ENCODE results near the gene ANKRD18A.
"Not testable (repeated sequence)": the region's sequence is repeated elsewhere in the genome, so short reads cannot be mapped to it uniquely, and the experiment has no call there.

The ANKRD18A gene

GRCh38 chr9:38583765-38584164, 36.6 kb downstream of the ANKRD18A start:
- not testable (repeated sequence) for H4K8ac ChIP-seq (ENCODE audit: low read length); H3K4me2 ChIP-seq (ENCODE audit: low read length, poor library complexity, severe bottlenecking); H2BK5ac ChIP-seq (ENCODE audit: low read depth, low read length, poor library complexity, severe bottlenecking); H2AFZ ChIP-seq (ENCODE audit: low read depth, low read length); H2BK15ac ChIP-seq (ENCODE audit: low read depth, poor library complexity, severe bottlenecking); H3K4me1 ChIP-seq (ENCODE audit: control insufficient read depth, insufficient read depth, low read depth, low read length); H3K4ac ChIP-seq (ENCODE audit: low read depth in 1 of 2, low read length in 2 of 2); H3K9me3 ChIP-seq (ENCODE audit: control insufficient read depth, low read length); H3K36me3 ChIP-seq (ENCODE audit: control insufficient read depth in 1 of 2, insufficient read depth in 2 of 2, low read depth in 1 of 2, low read length in 2 of 2); H2AK5ac ChIP-seq (ENCODE audit: low read length, severe bottlenecking); H2BK12ac ChIP-seq (ENCODE audit: low read length in 2 of 2); H3K18ac ChIP-seq (ENCODE audit: low read depth in 1 of 2, low read length in 2 of 2); H3K23ac ChIP-seq (ENCODE audit: low read length in 2 of 2); H2BK120ac ChIP-seq (ENCODE audit: low read depth, low read length); H3K14ac ChIP-seq (ENCODE audit: low read length in 2 of 2); H3K9ac ChIP-seq (ENCODE audit: low read length); H3K27me3 ChIP-seq (ENCODE audit: control insufficient read depth in 1 of 2, insufficient read depth in 1 of 2, low read length in 2 of 2); H4K91ac ChIP-seq (ENCODE audit: low read length); H3K4me3 ChIP-seq (ENCODE audit: insufficient read depth in 1 of 2, low read depth in 1 of 2, low read length in 2 of 2); H3K27ac ChIP-seq (ENCODE audit: low read length, poor library complexity, severe bottlenecking); H3K79me1 ChIP-seq (replicated peaks; ENCODE audit: low read length, poor library complexity, severe bottlenecking); DNase-seq
- WGBS, result 40% methylated on average over 3 of the region's 3 CpGs

GRCh38 chr9:38580112-38580511, 40.3 kb downstream of the ANKRD18A start:
- H4K91ac ChIP-seq (ENCODE audit: low read length); H2AK5ac ChIP-seq (ENCODE audit: low read length, severe bottlenecking); H3K14ac ChIP-seq (ENCODE audit: low read length in 2 of 2); H3K4me1 ChIP-seq (ENCODE audit: control insufficient read depth, insufficient read depth, low read depth, low read length); H3K4ac ChIP-seq (ENCODE audit: low read depth in 1 of 2, low read length in 2 of 2); H2BK120ac ChIP-seq (ENCODE audit: low read depth, low read length); H3K9me3 ChIP-seq (ENCODE audit: control insufficient read depth, low read length); H4K8ac ChIP-seq (ENCODE audit: low read length); H3K27ac ChIP-seq (ENCODE audit: low read length, poor library complexity, severe bottlenecking); H3K4me2 ChIP-seq (ENCODE audit: low read length, poor library complexity, severe bottlenecking); H3K27me3 ChIP-seq (ENCODE audit: control insufficient read depth in 1 of 2, insufficient read depth in 1 of 2, low read length in 2 of 2); H3K9ac ChIP-seq (ENCODE audit: low read length); H3K18ac ChIP-seq (ENCODE audit: low read depth in 1 of 2, low read length in 2 of 2); H3K79me1 ChIP-seq (replicated peaks; ENCODE audit: low read length, poor library complexity, severe bottlenecking); H3K36me3 ChIP-seq (ENCODE audit: control insufficient read depth in 1 of 2, insufficient read depth in 2 of 2, low read depth in 1 of 2, low read length in 2 of 2); H2BK15ac ChIP-seq (ENCODE audit: low read depth, poor library complexity, severe bottlenecking); H2BK12ac ChIP-seq (ENCODE audit: low read length in 2 of 2); H3K4me3 ChIP-seq (ENCODE audit: insufficient read depth in 1 of 2, low read depth in 1 of 2, low read length in 2 of 2); H2AFZ ChIP-seq (ENCODE audit: low read depth, low read length); H2BK5ac ChIP-seq (ENCODE audit: low read depth, low read length, poor library complexity, severe bottlenecking); DNase-seq; H3K23ac ChIP-seq (ENCODE audit: low read length in 2 of 2): not testable (repeated sequence)
- WGBS, result 92% methylated on average over 3 of the region's 3 CpGs

- not testable (repeated sequence) for H3K18ac ChIP-seq (ENCODE audit: low read depth in 1 of 2, low read length in 2 of 2); H3K4ac ChIP-seq (ENCODE audit: low read depth in 1 of 2, low read length in 2 of 2); H2AFZ ChIP-seq (ENCODE audit: low read depth, low read length); H3K9ac ChIP-seq (ENCODE audit: low read length); H4K8ac ChIP-seq (ENCODE audit: low read length); H4K91ac ChIP-seq (ENCODE audit: low read length); H3K9me3 ChIP-seq (ENCODE audit: control insufficient read depth, low read length); H3K27ac ChIP-seq (ENCODE audit: low read length, poor library complexity, severe bottlenecking); H3K27me3 ChIP-seq (ENCODE audit: control insufficient read depth in 1 of 2, insufficient read depth in 1 of 2, low read length in 2 of 2); H3K4me2 ChIP-seq (ENCODE audit: low read length, poor library complexity, severe bottlenecking); H3K23ac ChIP-seq (ENCODE audit: low read length in 2 of 2); H3K4me1 ChIP-seq (ENCODE audit: control insufficient read depth, insufficient read depth, low read depth, low read length); H2BK15ac ChIP-seq (ENCODE audit: low read depth, poor library complexity, severe bottlenecking); H3K36me3 ChIP-seq (ENCODE audit: control insufficient read depth in 1 of 2, insufficient read depth in 2 of 2, low read depth in 1 of 2, low read length in 2 of 2); H3K4me3 ChIP-seq (ENCODE audit: insufficient read depth in 1 of 2, low read depth in 1 of 2, low read length in 2 of 2); H3K79me1 ChIP-seq (replicated peaks; ENCODE audit: low read length, poor library complexity, severe bottlenecking); H2BK5ac ChIP-seq (ENCODE audit: low read depth, low read length, poor library complexity, severe bottlenecking); H2BK120ac ChIP-seq (ENCODE audit: low read depth, low read length); DNase-seq; H3K14ac ChIP-seq (ENCODE audit: low read length in 2 of 2); H2BK12ac ChIP-seq (ENCODE audit: low read length in 2 of 2); H2AK5ac ChIP-seq (ENCODE audit: low read length, severe bottlenecking)
- 69% methylated on average over 1 of the region's 1 CpG for WGBS
Observed at GRCh38 chr9:38576181-38576580, 44.2 kb downstream of the ANKRD18A start.

GRCh38 chr9:38566048-38566447, 54.3 kb downstream of the ANKRD18A start:
- not testable (repeated sequence) for H3K79me1 ChIP-seq (replicated peaks; ENCODE audit: low read length, poor library complexity, severe bottlenecking); H2BK12ac ChIP-seq (ENCODE audit: low read length in 2 of 2); H3K4me1 ChIP-seq (ENCODE audit: control insufficient read depth, insufficient read depth, low read depth, low read length); H3K23ac ChIP-seq (ENCODE audit: low read length in 2 of 2); H3K9me3 ChIP-seq (ENCODE audit: control insufficient read depth, low read length); H2BK120ac ChIP-seq (ENCODE audit: low read depth, low read length); H3K4ac ChIP-seq (ENCODE audit: low read depth in 1 of 2, low read length in 2 of 2); H2BK5ac ChIP-seq (ENCODE audit: low read depth, low read length, poor library complexity, severe bottlenecking); H3K4me2 ChIP-seq (ENCODE audit: low read length, poor library complexity, severe bottlenecking); H3K27ac ChIP-seq (ENCODE audit: low read length, poor library complexity, severe bottlenecking); H2BK15ac ChIP-seq (ENCODE audit: low read depth, poor library complexity, severe bottlenecking); H3K18ac ChIP-seq (ENCODE audit: low read depth in 1 of 2, low read length in 2 of 2); H3K9ac ChIP-seq (ENCODE audit: low read length); H3K36me3 ChIP-seq (ENCODE audit: control insufficient read depth in 1 of 2, insufficient read depth in 2 of 2, low read depth in 1 of 2, low read length in 2 of 2); H2AFZ ChIP-seq (ENCODE audit: low read depth, low read length); H4K91ac ChIP-seq (ENCODE audit: low read length); H2AK5ac ChIP-seq (ENCODE audit: low read length, severe bottlenecking); DNase-seq; H3K4me3 ChIP-seq (ENCODE audit: insufficient read depth in 1 of 2, low read depth in 1 of 2, low read length in 2 of 2); H3K14ac ChIP-seq (ENCODE audit: low read length in 2 of 2); H4K8ac ChIP-seq (ENCODE audit: low read length); H3K27me3 ChIP-seq (ENCODE audit: control insufficient read depth in 1 of 2, insufficient read depth in 1 of 2, low read length in 2 of 2)
- no CpG with 5 or more reads among the region's 1 CpG for WGBS
